K562 (cell line): ENCODE results near the gene TMEM203. TPM values are rescaled to one million over a fixed set of nuclear protein-coding genes. Genes with fewer than 3 reads are reported as not detected.

Source experiments
- ATAC-seq: fragments of 200-7000 bp; cut with Tn5 transposase; 3 replicates; pipeline ENCODE4 v1.9.1; 2020; ENCODE audit warnings: moderate library complexity
- BruUV-seq: library from RNA; stranded (reverse); fragments of 400-500 nt; replicated peaks from 2 replicates; lab custom pipeline; 2021; lab: Mats Ljungman, UMichigan
- CTCF ChIA-PET: fragments of 300-600 bp; formaldehyde crosslinking; extraction: SDS; loops from one replicate; lab custom pipeline; 2021; ENCODE audit warnings: low intra/inter-chr PET ratio; lab: Yijun Ruan, JAX
- POLR2A ChIA-PET: fragments of 300-600, 350-650 bp; sonication (Branson Sonifier 250); formaldehyde crosslinking; extraction: SDS; loops from one replicate; lab custom pipeline; 2021; ENCODE audit warnings: antibody characterized with exemption, inconsistent platforms; lab: Yijun Ruan, JAX
- DNase-seq, 4 experiments: peaks; one replicate each; pipeline versions ENCODE4 v3.0.0 to v3.0.0-alpha.2; 2011 to 2018; ENCODE audit warnings: low spot score in 3 of 4, mixed read lengths in 3 of 4; ENCODE audit errors: extremely low read depth in 1 of 4
- FAIRE-seq: peaks from 2 replicates; lab custom pipeline; 2011; peaks lifted over from hg19 to GRCh38; lab: Jason Lieb, UNC
- H2AFZ ChIP-seq: 2 replicates; pipeline ENCODE4 v1.6.0; 2011; ENCODE audit warnings: low read depth, low read length, control low read depth, inconsistent platforms
- H3K27ac ChIP-seq: fragments of 200-600 bp; 3 replicates; pipeline ENCODE4 v1.8.0; 2011; ENCODE audit warnings: low read depth, mild to moderate bottlenecking, control low read depth, inconsistent platforms, low read length, moderate library complexity, mixed read lengths; ENCODE audit errors: extremely low read depth
- H3K27me3 ChIP-seq, 2 experiments: fragments of 300-600 bp in 1 of 2; 2 replicates in 1 of 2; 3 replicates in 1 of 2; pipeline versions ENCODE4 v1.6.0 to v1.8.0; 2011; ENCODE audit warnings: inconsistent platforms in 2 of 2, low read length in 2 of 2, mild to moderate bottlenecking in 1 of 2, mixed read lengths in 1 of 2, moderate library complexity in 1 of 2; ENCODE audit not compliant: control insufficient read depth in 2 of 2, insufficient read depth in 2 of 2
- H3K36me3 ChIP-seq: fragments of 300-600 bp; 3 replicates; pipeline ENCODE4 v1.8.0; 2011; ENCODE audit warnings: mild to moderate bottlenecking, low read length, inconsistent platforms; ENCODE audit not compliant: control insufficient read depth, insufficient read depth
- H3K4me1 ChIP-seq, 2 experiments: fragments of 200-600 bp in 1 of 2; replicated peaks in 1 of 2; 2 replicates in 1 of 2; 3 replicates in 1 of 2; pipeline versions ENCODE4 v1.5.1 to v1.8.0; 2011; ENCODE audit warnings: inconsistent platforms in 2 of 2, low read length in 2 of 2, mild to moderate bottlenecking in 1 of 2, mixed read lengths in 1 of 2, moderate library complexity in 1 of 2; ENCODE audit not compliant: control insufficient read depth in 2 of 2, insufficient read depth in 2 of 2
- H3K4me2 ChIP-seq: 2 replicates; pipeline ENCODE4 v1.6.1; 2011; ENCODE audit warnings: low read length, control low read depth, inconsistent platforms, mixed read lengths; ENCODE audit not compliant: insufficient read depth
- H3K4me3 ChIP-seq: fragments of 200-600 bp; sonication (generic), shearing (Covaris generic); 2 replicates; pipeline ENCODE4 v1.5.1; 2016; ENCODE audit warnings: control low read depth, inconsistent platforms
- H3K79me2 ChIP-seq: fragments of 200-600 bp; 3 replicates; pipeline ENCODE4 v1.8.0; 2011; ENCODE audit warnings: low read length, inconsistent platforms; ENCODE audit not compliant: control insufficient read depth, insufficient read depth
- H3K9ac ChIP-seq, 2 experiments: 2 replicates each; pipeline versions ENCODE4 v1.6.0 to v1.6.1; 2011; ENCODE audit warnings: low read depth in 2 of 2, low read length in 2 of 2, control low read depth in 1 of 2, inconsistent platforms in 1 of 2, mild to moderate bottlenecking in 1 of 2, mixed read lengths in 1 of 2; ENCODE audit not compliant: insufficient read depth in 1 of 2
- H3K9me1 ChIP-seq: one replicate; pipeline ENCODE4 v1.6.0; 2011; ENCODE audit warnings: inconsistent platforms, mild to moderate bottlenecking, low read length, moderate library complexity; ENCODE audit not compliant: control insufficient read depth, insufficient read depth
- H3K9me3 ChIP-seq: replicated peaks from 2 replicates; pipeline ENCODE4 v1.5.1; 2011; ENCODE audit warnings: low read depth, low read length, inconsistent platforms; ENCODE audit not compliant: control insufficient read depth, insufficient read depth
- H4K20me1 ChIP-seq: replicated peaks from 2 replicates; pipeline ENCODE4 v1.6.1; 2011; ENCODE audit warnings: low read length, inconsistent platforms, mixed read lengths; ENCODE audit not compliant: control insufficient read depth, insufficient read depth
- CBFB ChIP-seq: sonication (generic); formaldehyde crosslinking; IDR thresholded peaks from 2 replicates; pipeline ENCODE4 v1.4.0; 2020; ENCODE audit warnings: mild to moderate bottlenecking, missing genetic modification reagents
- HOMEZ ChIP-seq: fragments of 250-450 bp; sonication (Bioruptor Pico); IDR thresholded peaks from 2 replicates; pipeline ENCODE4 v1.4.0; 2020; ENCODE audit warnings: mild to moderate bottlenecking, moderate library complexity
- KAT7 ChIP-seq: sonication (generic); formaldehyde crosslinking; IDR thresholded peaks from 2 replicates; pipeline ENCODE4 v1.8.0; 2022; ENCODE audit warnings: missing genetic modification reagents, mild to moderate bottlenecking, borderline replicate concordance
- PKNOX1 ChIP-seq: fragments of 450-650 bp; IDR thresholded peaks from 2 replicates; pipeline ENCODE4 v1.6.1; 2016
- SAFB2 ChIP-seq: fragments of 200-400 bp; formaldehyde crosslinking; IDR thresholded peaks from 2 replicates; pipeline ENCODE4 v1.6.1; 2018; ENCODE audit warnings: borderline replicate concordance, low read length, low read depth, moderate library complexity; ENCODE audit not compliant: severe bottlenecking
- SP1 ChIP-seq: sonication (generic); formaldehyde crosslinking; IDR thresholded peaks from 2 replicates; pipeline ENCODE4 v1.8.1; 2022; ENCODE audit warnings: mild to moderate bottlenecking, missing genetic modification reagents
- XRCC3 ChIP-seq: fragments of 450-650 bp; IDR thresholded peaks from 2 replicates; pipeline ENCODE4 v1.6.1; 2017; ENCODE audit warnings: mild to moderate bottlenecking, moderate library complexity
- WGBS: fragments of 100-300 bp; shearing (Covaris generic); methylation state at CpG from one replicate; pipeline ENCODE4 v1.1.6; 2016; ENCODE audit warnings: low coverage, mixed read lengths; ENCODE audit not compliant: insufficient coverage; ENCODE audit errors: missing lambda C conversion rate; 5-methylcytosine and 5-hydroxymethylcytosine counted together
- in situ Hi-C: fragments of 300-500 bp; cut with MboI; formaldehyde crosslinking; loops from 4 replicates; pipeline ENCODE4 v1.15.0; 2018; ENCODE audit warnings: inconsistent platforms, mixed read lengths
- intact Hi-C: fragments of 100-400 bp; cut with micrococcal nuclease; formaldehyde crosslinking; loops from 2 replicates; pipeline ENCODE4 v1.14.2; 2022
- polyA plus RNA-seq, 8 experiments: library from polyadenylated mRNA; depleted of rRNA in 4 of 8; stranded (reverse) in 5 of 8; unstranded in 3 of 8; fragments of >200 nt; fragmentation: Nextera tagmentation in 2 of 8; fragmentation: Illumina TruSeq in 1 of 8; extraction: Ambion mirVana in 2 of 8; extraction: Trizol in 1 of 8; gene quantifications; 2 replicates each; pipeline versions ENCODE4 v1.2.1 to v1.2.3, GENCODE V29; 2011 to 2014; ENCODE audit warnings: inconsistent platforms in 1 of 8, missing spikeins in 1 of 8
- total RNA-seq, 7 experiments: library from RNA; depleted of rRNA in 6 of 7; stranded (reverse); fragments of >200 nt in 6 of 7; fragmentation: Illumina TruSeq in 2 of 7; extraction: Trizol in 2 of 7; gene quantifications; 2 replicates each; pipeline versions ENCODE4 v1.2.1 to v1.2.3, GENCODE V29; 2011 to 2021; ENCODE audit warnings: low replicate concordance in 1 of 7

TMEM203 gene
- total and polyA plus RNA-seq, 9 of the 15 experiments (the other 6 are each of a cell fraction or from before 2014, with no cell fraction given), result 8.8 to 59.5 (median 37.6) TPM

- Histone ChIP-seq H3K4me3 (peak overlapping the region; percentile 37; the same call in 1 of the 2 replicates), H3K9me3 (no peaks in the 10 kb centered on the region), H3K27ac (0 out of 3 replicates have a peak overlapping the region, but pooled peaks have one; percentile 10), H2AFZ (no peak overlapping the region), H3K4me2 (peak overlapping the region; percentile 44), H4K20me1 (peaks cover 5% of the 10 kb centered on the region), H3K79me2 (peaks cover 65% of the 10 kb centered on the region), H3K27me3 (no peaks in the 10 kb centered on the region), H3K9ac (peak overlapping the region in 1 of 2 experiments; percentile 89; a peak in 2 of 4 replicates), H3K9me1 (peaks cover under 1% of the 10 kb centered on the region), H3K4me1 (peaks cover 23 to 88% of the 10 kb centered on the region in 2 experiments), H3K36me3 (peaks cover 10% of the 10 kb centered on the region; the same call in 2 of the 3 replicates)
- ChIA-PET POLR2A (interaction anchor here (0.6 to 3.2 kb wide), 5 partner anchors 9 to 394 kb away, joined by 3 to 26 read pairs (median 3); partner anchors contain the start of genes ANAPC2 and SSNA1), CTCF (no interaction called here)
- FAIRE-seq (peak; percentile 19), ATAC-seq (no peak), DNase-seq (no peak)
- 52% methylated on average over 11 of the region's 11 CpGs for WGBS
- BruUV-seq, result no TSS peak
- TF ChIP-seq KAT7 (CRISPR knock-in tag) (0 out of 2 replicates have a peak, but pooled peaks have one; percentile 44), SAFB2 (no peak), XRCC3 (no peak), PKNOX1 (peak; percentile 30; the same call in 1 of the 2 replicates), HOMEZ (CRISPR knock-in tag) (no peak), SP1 (CRISPR knock-in tag) (0 out of 2 replicates have a peak, but pooled peaks have one; percentile 22), CBFB (CRISPR knock-in tag) (0 out of 2 replicates have a peak, but pooled peaks have one; percentile 8)
- in situ Hi-C loops (no loop called here), intact Hi-C loops (no loop called here)
These were observed 6.6 kb downstream of the TMEM203 start for GRCh38 chr9:137198902-137199283.
